Epithelial cell of esophagus (primary cell): Measurements from ENCODE around the gene HDAC4.

Experiments
- DNase-seq: peaks from one replicate; pipeline ENCODE4 v3.0.0; 2010; ENCODE audit warnings: low read depth
- H3K4me3 ChIP-seq: 2 replicates; pipeline ENCODE4 v1.5.1; 2011; ENCODE audit warnings: mild to moderate bottlenecking, low read length, control low read depth
- CTCF ChIP-seq: IDR thresholded peaks from 2 replicates; pipeline ENCODE4 v1.5.1; 2011; ENCODE audit warnings: low read depth, mild to moderate bottlenecking, low read length, control low read depth, inconsistent platforms; ENCODE audit not compliant: insufficient read depth; ENCODE audit errors: missing control alignments

Gene HDAC4

GRCh38 chr2:239112127-239112774 lies 288.6 kb downstream of the HDAC4 start:
- H3K4me3 ChIP-seq = no peak overlapping the region
- TF ChIP-seq CTCF = no peak
- DNase-seq = no peak

GRCh38 chr2:239111401-239112100 lies 289.3 kb downstream of the HDAC4 start:
- no peak overlapping the region for H3K4me3 ChIP-seq
- no peak for DNase-seq
- no peak for TF ChIP-seq CTCF

- no peak overlapping the region for H3K4me3 ChIP-seq
- TF ChIP-seq CTCF = no peak
- DNase-seq = no peak
These were observed 290.2 kb downstream of the HDAC4 start for GRCh38 chr2:239110595-239111048.

- DNase-seq = no peak
- H3K4me3 ChIP-seq = no peak overlapping the region
- no peak for TF ChIP-seq CTCF
These were observed 290.8 kb downstream of the HDAC4 start for GRCh38 chr2:239109928-239110545.

DNA sequence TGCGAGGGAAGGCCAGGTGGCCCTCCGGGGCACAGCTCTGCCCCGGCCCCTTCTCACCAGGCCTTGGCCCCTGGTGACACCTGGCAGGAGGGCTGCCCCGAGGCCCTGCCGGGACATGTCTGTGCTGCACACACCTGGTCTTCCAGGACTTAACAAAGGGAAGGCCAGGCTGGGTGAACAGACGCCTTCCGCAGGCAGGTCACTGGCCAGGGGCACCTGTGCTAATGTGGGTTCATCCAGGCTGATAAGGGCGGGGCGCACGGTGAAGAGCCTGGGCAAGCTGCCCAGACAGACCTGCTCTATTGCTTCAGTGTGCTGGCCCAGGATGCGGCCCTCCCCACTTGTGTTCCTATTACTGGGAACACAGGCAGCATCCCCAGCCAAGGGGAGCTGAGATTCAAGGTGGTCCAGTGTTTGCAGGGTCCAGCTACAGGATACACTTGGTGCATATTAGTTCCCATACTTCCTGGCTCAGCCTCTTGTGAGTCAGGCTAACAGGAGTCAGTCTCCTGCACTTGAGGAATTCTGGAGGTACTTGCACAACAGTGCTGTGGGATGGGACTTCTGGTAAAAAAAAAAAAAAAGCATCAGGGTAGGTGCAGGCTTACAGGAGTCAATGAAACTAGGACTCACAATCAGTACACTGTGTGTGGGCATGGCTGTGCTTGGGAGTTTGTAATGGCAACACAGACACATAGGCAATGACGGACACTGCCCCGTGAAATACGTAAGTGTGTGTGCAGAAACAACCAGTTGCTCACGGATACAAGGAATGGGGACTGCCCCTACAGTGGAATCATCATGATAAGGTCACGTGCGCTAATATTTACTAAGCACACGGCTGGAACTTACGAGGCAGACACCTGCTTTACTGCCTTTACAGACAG lies 291.5 kb downstream of the HDAC4 start:
- no peak overlapping the region for H3K4me3 ChIP-seq
- peak; percentile 34 for DNase-seq
- no peak for TF ChIP-seq CTCF

GRCh38 chr2:239108459-239108858 lies 292.4 kb downstream of the HDAC4 start:
- DNase-seq = no peak
- TF ChIP-seq CTCF = no peak

More at GRCh38 chr2:239108459-239108858, 292.4 kb downstream of the HDAC4 start:
- H3K4me3 ChIP-seq = no peak overlapping the region
